ENCODE results near the gene CT45A1.
A peak's percentile ranks its signal among the peaks of the same experiment; 100 is the strongest.
"Not testable (repeated sequence)": the region's sequence is repeated elsewhere in the genome, so short reads cannot be mapped to it uniquely, and the experiment has no call there.

Gene CT45A1

GRCh38 chrX:135740681-135741149, 27.3 kb downstream of the CT45A1 start:
- Histone ChIP-seq H3K4me3 (ENCODE audit: insufficient read depth, low read depth, low read length, poor library complexity, severe bottlenecking) (no peak overlapping the region), H3K27ac (ENCODE audit: insufficient read depth, low read length, poor library complexity, severe bottlenecking) (no peak overlapping the region), H3K4me1 (ENCODE audit: control insufficient read depth, insufficient read depth, low read length, poor library complexity, severe bottlenecking) (no peaks in the 10 kb centered on the region), H3K9me3 (ENCODE audit: control insufficient read depth, low read length) (no peaks in the 10 kb centered on the region), H3K27me3 (replicated peaks; ENCODE audit: control insufficient read depth, insufficient read depth, low read length, poor library complexity, severe bottlenecking) (no peaks in the 10 kb centered on the region), H3K36me3 (ENCODE audit: control insufficient read depth, insufficient read depth, low read length) (no peaks in the 10 kb centered on the region)
- DNase-seq: peak in 2 of 3 donors; percentile 0 to 3

GRCh38 chrX:135741192-135741715, 27.8 kb downstream of the CT45A1 start:
- Histone ChIP-seq H3K4me3 (ENCODE audit: insufficient read depth, low read depth, low read length, poor library complexity, severe bottlenecking) (no peak overlapping the region), H3K4me1 (ENCODE audit: control insufficient read depth, insufficient read depth, low read length, poor library complexity, severe bottlenecking) (no peaks in the 10 kb centered on the region), H3K36me3 (ENCODE audit: control insufficient read depth, insufficient read depth, low read length) (no peaks in the 10 kb centered on the region), H3K27me3 (replicated peaks; ENCODE audit: control insufficient read depth, insufficient read depth, low read length, poor library complexity, severe bottlenecking) (no peaks in the 10 kb centered on the region), H3K9me3 (ENCODE audit: control insufficient read depth, low read length) (no peaks in the 10 kb centered on the region), H3K27ac (ENCODE audit: insufficient read depth, low read length, poor library complexity, severe bottlenecking) (no peak overlapping the region)
- DNase-seq: no peak

GRCh38 chrX:135744739-135745138, 31.3 kb downstream of the CT45A1 start:
- H3K36me3 ChIP-seq (ENCODE audit: control insufficient read depth, insufficient read depth, low read length); H3K27me3 ChIP-seq (replicated peaks; ENCODE audit: control insufficient read depth, insufficient read depth, low read length, poor library complexity, severe bottlenecking); H3K4me3 ChIP-seq (ENCODE audit: insufficient read depth, low read depth, low read length, poor library complexity, severe bottlenecking); H3K27ac ChIP-seq (ENCODE audit: insufficient read depth, low read length, poor library complexity, severe bottlenecking); H3K4me1 ChIP-seq (ENCODE audit: control insufficient read depth, insufficient read depth, low read length, poor library complexity, severe bottlenecking); DNase-seq; H3K9me3 ChIP-seq (ENCODE audit: control insufficient read depth, low read length): not testable (repeated sequence)

- H3K4me1 ChIP-seq (ENCODE audit: control insufficient read depth, insufficient read depth, low read length, poor library complexity, severe bottlenecking); H3K9me3 ChIP-seq (ENCODE audit: control insufficient read depth, low read length); H3K27me3 ChIP-seq (replicated peaks; ENCODE audit: control insufficient read depth, insufficient read depth, low read length, poor library complexity, severe bottlenecking); H3K36me3 ChIP-seq (ENCODE audit: control insufficient read depth, insufficient read depth, low read length); H3K27ac ChIP-seq (ENCODE audit: insufficient read depth, low read length, poor library complexity, severe bottlenecking); DNase-seq; H3K4me3 ChIP-seq (ENCODE audit: insufficient read depth, low read depth, low read length, poor library complexity, severe bottlenecking): not testable (repeated sequence)
These were observed 54.7 kb downstream of the CT45A1 start, which contains the start of gene CT45A3 for GRCh38 chrX:135768091-135768490. Gene CT45A3, minus strand, starts transcription at chrX:135768191. Its CDS starts 3,747 bp downstream, at chrX:135764444.

All from effector memory CD4-positive, alpha-beta T cell (primary cell).